Keratinocyte (primary cell): ENCODE data around the gene PUM1. TPM values are rescaled to one million over a fixed set of nuclear protein-coding genes. Genes with fewer than 3 reads are reported as not detected.

Source experiments
- DNase-seq: peaks from one replicate; pipeline ENCODE4 v3.0.0-alpha.2; 2011; ENCODE audit warnings: low read depth, missing footprints, low spot score
- FAIRE-seq: peaks from 2 replicates; lab custom pipeline; 2011; peaks lifted over from hg19 to GRCh38; lab: Jason Lieb, UNC
- H2AFZ ChIP-seq: 2 replicates; pipeline ENCODE4 v1.6.0; 2012; ENCODE audit warnings: low read length, control low read depth, inconsistent platforms; ENCODE audit not compliant: control insufficient read depth
- H3K27ac ChIP-seq: 2 replicates; pipeline ENCODE4 v1.5.1; 2011; ENCODE audit warnings: low read length; ENCODE audit not compliant: control insufficient read depth, insufficient read depth
- H3K27me3 ChIP-seq: 3 replicates; pipeline ENCODE4 v1.6.0; 2011; ENCODE audit warnings: low read length; ENCODE audit not compliant: control insufficient read depth, insufficient read depth; ENCODE audit errors: extremely low read depth
- H3K36me3 ChIP-seq, 2 experiments: 2 replicates in 1 of 2; 3 replicates in 1 of 2; pipeline ENCODE4 v1.5.1; 2011; ENCODE audit warnings: low read length in 2 of 2, mild to moderate bottlenecking in 1 of 2; ENCODE audit not compliant: control insufficient read depth in 2 of 2, insufficient read depth in 2 of 2; ENCODE audit errors: extremely low read depth in 1 of 2
- H3K4me1 ChIP-seq: 3 replicates; pipeline ENCODE4 v1.5.1; 2011; ENCODE audit warnings: low read length; ENCODE audit not compliant: control insufficient read depth, insufficient read depth; ENCODE audit errors: extremely low read depth
- H3K4me2 ChIP-seq: 3 replicates; pipeline ENCODE4 v1.6.0; 2011; ENCODE audit warnings: low read depth, low read length; ENCODE audit not compliant: control insufficient read depth, insufficient read depth; ENCODE audit errors: extremely low read depth
- H3K4me3 ChIP-seq, 3 experiments: fragments of 200-600 bp in 1 of 3; sonication (generic) in 1 of 3; 2 replicates in 2 of 3; 3 replicates in 1 of 3; pipeline ENCODE4 v1.5.1; 2011 to 2016; ENCODE audit warnings: low read length in 3 of 3, mild to moderate bottlenecking in 3 of 3, control low read depth in 2 of 3, inconsistent platforms in 1 of 3, low read depth in 1 of 3, mixed read lengths in 1 of 3, mixed run types in 1 of 3, moderate library complexity in 1 of 3; ENCODE audit not compliant: control insufficient read depth in 2 of 3, insufficient read depth in 2 of 3; ENCODE audit errors: extremely low read depth in 1 of 3
- H3K79me2 ChIP-seq: 2 replicates; pipeline ENCODE4 v1.6.0; 2012; ENCODE audit warnings: low read length; ENCODE audit not compliant: control insufficient read depth, insufficient read depth
- H3K9ac ChIP-seq: 3 replicates; pipeline ENCODE4 v1.6.0; 2011; ENCODE audit warnings: low read length; ENCODE audit not compliant: control insufficient read depth, insufficient read depth; ENCODE audit errors: extremely low read depth
- H3K9me1 ChIP-seq: 3 replicates; pipeline ENCODE4 v1.6.0; 2011; ENCODE audit warnings: low read length; ENCODE audit not compliant: control insufficient read depth, insufficient read depth; ENCODE audit errors: extremely low read depth
- H3K9me3 ChIP-seq: 2 replicates; pipeline ENCODE4 v1.5.1; 2012; ENCODE audit warnings: low read depth, low read length; ENCODE audit not compliant: control insufficient read depth
- H4K20me1 ChIP-seq: 3 replicates; pipeline ENCODE4 v1.6.0; 2011; ENCODE audit warnings: low read length; ENCODE audit not compliant: control insufficient read depth, insufficient read depth; ENCODE audit errors: extremely low read depth
- EZH2 ChIP-seq: IDR thresholded peaks from one replicate; pipeline ENCODE4 v1.6.1; 2012; ENCODE audit warnings: inconsistent platforms, mild to moderate bottlenecking, low read length, moderate library complexity
- dilution Hi-C: fragments of 300-500 bp; cut with MboI; formaldehyde crosslinking; loops from one replicate; pipeline ENCODE4 v1.7.0; 2020; ENCODE audit warnings: low sequenced_read_pairs; ENCODE audit not compliant: extremely low pct_ligation_motif_present
- polyA minus RNA-seq, 3 experiments: library from RNA; depleted of rRNA, polyadenylated mRNA; stranded (reverse); fragments of >200 nt; gene quantifications; 1 replicate in 1 of 3; 2 replicates in 1 of 3; 3 replicates in 1 of 3; pipeline ENCODE4 v1.2.3, GENCODE V29; 2011
- polyA plus RNA-seq, 5 experiments: library from polyadenylated mRNA; depleted of rRNA in 3 of 5; stranded (reverse) in 3 of 5; stranded (forward) in 1 of 5; unstranded in 1 of 5; fragments of >200 nt; gene quantifications; 1 replicate in 1 of 5; 2 replicates in 3 of 5; 3 replicates in 1 of 5; pipeline versions ENCODE4 v1.2.1 to v1.2.3, GENCODE V29; 2011 to 2012; ENCODE audit warnings: missing spikeins in 2 of 5, low read depth in 1 of 5, low replicate concordance in 1 of 5
- TF ChIP-seq, protein P1 (sequence below), 3 experiments: IDR thresholded peaks in 1 of 3; conservative IDR thresholded peaks in 1 of 3; optimal IDR thresholded peaks in 1 of 3; 2 replicates in 2 of 3; 3 replicates in 1 of 3; pipeline versions ENCODE3 to v1.5.1; 2011; ENCODE audit warnings: low read length in 3 of 3, mild to moderate bottlenecking in 3 of 3, moderate library complexity in 2 of 3, control low read depth in 1 of 3, inconsistent platforms in 1 of 3; ENCODE audit not compliant: insufficient read depth in 2 of 3; ENCODE audit errors: extremely low read depth in 1 of 3

Gene PUM1, protein sequence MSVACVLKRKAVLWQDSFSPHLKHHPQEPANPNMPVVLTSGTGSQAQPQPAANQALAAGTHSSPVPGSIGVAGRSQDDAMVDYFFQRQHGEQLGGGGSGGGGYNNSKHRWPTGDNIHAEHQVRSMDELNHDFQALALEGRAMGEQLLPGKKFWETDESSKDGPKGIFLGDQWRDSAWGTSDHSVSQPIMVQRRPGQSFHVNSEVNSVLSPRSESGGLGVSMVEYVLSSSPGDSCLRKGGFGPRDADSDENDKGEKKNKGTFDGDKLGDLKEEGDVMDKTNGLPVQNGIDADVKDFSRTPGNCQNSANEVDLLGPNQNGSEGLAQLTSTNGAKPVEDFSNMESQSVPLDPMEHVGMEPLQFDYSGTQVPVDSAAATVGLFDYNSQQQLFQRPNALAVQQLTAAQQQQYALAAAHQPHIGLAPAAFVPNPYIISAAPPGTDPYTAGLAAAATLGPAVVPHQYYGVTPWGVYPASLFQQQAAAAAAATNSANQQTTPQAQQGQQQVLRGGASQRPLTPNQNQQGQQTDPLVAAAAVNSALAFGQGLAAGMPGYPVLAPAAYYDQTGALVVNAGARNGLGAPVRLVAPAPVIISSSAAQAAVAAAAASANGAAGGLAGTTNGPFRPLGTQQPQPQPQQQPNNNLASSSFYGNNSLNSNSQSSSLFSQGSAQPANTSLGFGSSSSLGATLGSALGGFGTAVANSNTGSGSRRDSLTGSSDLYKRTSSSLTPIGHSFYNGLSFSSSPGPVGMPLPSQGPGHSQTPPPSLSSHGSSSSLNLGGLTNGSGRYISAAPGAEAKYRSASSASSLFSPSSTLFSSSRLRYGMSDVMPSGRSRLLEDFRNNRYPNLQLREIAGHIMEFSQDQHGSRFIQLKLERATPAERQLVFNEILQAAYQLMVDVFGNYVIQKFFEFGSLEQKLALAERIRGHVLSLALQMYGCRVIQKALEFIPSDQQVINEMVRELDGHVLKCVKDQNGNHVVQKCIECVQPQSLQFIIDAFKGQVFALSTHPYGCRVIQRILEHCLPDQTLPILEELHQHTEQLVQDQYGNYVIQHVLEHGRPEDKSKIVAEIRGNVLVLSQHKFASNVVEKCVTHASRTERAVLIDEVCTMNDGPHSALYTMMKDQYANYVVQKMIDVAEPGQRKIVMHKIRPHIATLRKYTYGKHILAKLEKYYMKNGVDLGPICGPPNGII
- polyA plus RNA-seq, result 64.0 to 86.4 TPM (median 68.6 TPM) in 3 replicates
- 56.7 TPM for polyA plus RNA-seq (2011; ENCODE audit: low read depth)
- 53.6 and 62.4 TPM in 2 replicates for polyA plus RNA-seq (2011; cell fraction: cytosol; rRNA removed)
- 145 and 192 TPM in 2 replicates for polyA plus RNA-seq (2011; cell fraction: nucleus; rRNA removed)
- polyA plus RNA-seq (2012; ENCODE audit: low replicate concordance), result 41.4 and 57.5 TPM in 2 replicates
- polyA minus RNA-seq, result 299 to 558 TPM (median 361 TPM) in 3 replicates
- polyA minus RNA-seq (2011; cell fraction: cytosol; rRNA and poly(A)+ RNA removed), result 75.8 TPM
- polyA minus RNA-seq (2011; cell fraction: nucleus; rRNA and poly(A)+ RNA removed), result 119 and 208 TPM in 2 replicates

DNA sequence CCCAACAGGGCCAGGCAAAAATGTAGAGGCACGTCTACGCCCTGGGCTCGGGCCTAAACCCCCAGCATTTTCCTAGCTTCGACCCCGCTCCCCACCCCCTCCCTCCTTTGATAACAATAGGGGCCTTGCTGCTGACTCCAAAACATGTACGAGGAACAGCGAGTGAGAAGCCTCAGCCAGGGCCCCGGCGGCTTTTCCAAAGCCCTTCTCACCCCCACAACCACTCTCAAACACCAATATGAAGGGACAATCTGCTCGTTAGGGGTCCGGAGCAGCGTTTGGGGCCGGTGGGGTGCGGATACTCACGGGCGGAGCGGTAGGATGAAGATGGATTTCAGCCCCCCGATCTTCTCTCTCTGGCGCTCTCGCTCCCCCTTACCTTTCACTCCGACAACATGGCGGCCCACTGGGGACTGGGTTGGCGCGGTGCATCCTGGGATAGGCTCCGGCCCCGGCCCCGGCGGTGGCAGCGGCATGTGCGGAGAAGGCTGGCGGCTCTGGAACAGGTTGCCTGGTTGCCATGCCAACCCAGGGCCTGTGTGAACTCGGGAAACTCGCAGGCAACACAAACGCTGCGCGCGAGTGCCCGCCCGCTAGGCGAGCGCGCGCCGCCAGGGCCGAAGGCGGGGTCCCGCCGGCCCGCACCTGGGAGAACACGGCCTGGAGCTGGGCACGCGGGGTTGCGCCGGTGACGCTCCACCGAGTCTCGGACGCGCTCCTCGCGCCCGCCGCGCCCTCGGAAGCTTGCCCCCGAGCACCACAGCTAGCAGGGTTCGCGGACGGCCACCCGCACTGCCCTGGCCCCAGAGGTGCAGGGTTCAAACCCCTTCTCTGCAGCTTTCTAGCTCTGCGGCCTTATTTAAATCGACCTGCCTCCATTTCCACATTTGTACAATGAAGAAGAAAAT, at the start of gene PUM1:
TSS of gene PUM1 (minus strand) at position 408 of the 908 bp plus-strand sequence. CDS start 6,151 bp downstream, outside the sequence.
- dilution Hi-C loops, result no loop called here
- Histone ChIP-seq H3K9me1 (no peaks in the 10 kb centered on the region), H3K27ac (peak within 1 kb of the TSS; percentile 98), H3K4me1 (peaks cover 16% of the 10 kb centered on the region), H4K20me1 (peaks cover 22% of the 10 kb centered on the region), H3K9me3 (no peaks in the 10 kb centered on the region), H3K79me2 (peaks cover 50% of the 10 kb centered on the region), H2AFZ (peak within 1 kb of the TSS; percentile 93), H3K9ac (peak within 1 kb of the TSS; percentile 100), H3K4me3 (peak within 1 kb of the TSS; percentile 82 to 100 (median 100)), H3K4me2 (peak within 1 kb of the TSS; percentile 82), H3K36me3 (peaks cover 0 to 3% of the 10 kb centered on the region in 2 experiments), H3K27me3 (no peaks in the 10 kb centered on the region)
- peak; percentile 41 for FAIRE-seq
- DNase-seq, result peak; percentile 93
- TF ChIP-seq, protein P1, sequence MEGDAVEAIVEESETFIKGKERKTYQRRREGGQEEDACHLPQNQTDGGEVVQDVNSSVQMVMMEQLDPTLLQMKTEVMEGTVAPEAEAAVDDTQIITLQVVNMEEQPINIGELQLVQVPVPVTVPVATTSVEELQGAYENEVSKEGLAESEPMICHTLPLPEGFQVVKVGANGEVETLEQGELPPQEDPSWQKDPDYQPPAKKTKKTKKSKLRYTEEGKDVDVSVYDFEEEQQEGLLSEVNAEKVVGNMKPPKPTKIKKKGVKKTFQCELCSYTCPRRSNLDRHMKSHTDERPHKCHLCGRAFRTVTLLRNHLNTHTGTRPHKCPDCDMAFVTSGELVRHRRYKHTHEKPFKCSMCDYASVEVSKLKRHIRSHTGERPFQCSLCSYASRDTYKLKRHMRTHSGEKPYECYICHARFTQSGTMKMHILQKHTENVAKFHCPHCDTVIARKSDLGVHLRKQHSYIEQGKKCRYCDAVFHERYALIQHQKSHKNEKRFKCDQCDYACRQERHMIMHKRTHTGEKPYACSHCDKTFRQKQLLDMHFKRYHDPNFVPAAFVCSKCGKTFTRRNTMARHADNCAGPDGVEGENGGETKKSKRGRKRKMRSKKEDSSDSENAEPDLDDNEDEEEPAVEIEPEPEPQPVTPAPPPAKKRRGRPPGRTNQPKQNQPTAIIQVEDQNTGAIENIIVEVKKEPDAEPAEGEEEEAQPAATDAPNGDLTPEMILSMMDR (optimal IDR thresholded peaks at IDR 0.05 in 1 of 3, IDR thresholded peaks at IDR 0.05 in 1 of 3, conservative IDR thresholded peaks at IDR 0.05 in 1 of 3; ENCODE audit: extremely low read depth in 1 of 3, insufficient read depth in 2 of 3, low read length in 3 of 3), result no peak
- TF ChIP-seq EZH2, result no peak
